ENCODE measurements around the gene COPG1. TPM values are rescaled to one million over a fixed set of nuclear protein-coding genes. Genes with fewer than 3 reads are reported as not detected.

The COPG1 gene
- total RNA-seq, 1 donor from 2014 or later = 276 TPM

GRCh38 chr3:129277829-129278271 is 28.4 kb downstream of the COPG1 start:
- peaks cover 31% of the 10 kb centered on the region for H3K36me3 Mint-ChIP-seq (ENCODE audit: low read depth)
- H3K27me3 Mint-ChIP-seq (ENCODE audit: low read depth) = no peaks in the 10 kb centered on the region
- TF ChIP-seq, protein P1, sequence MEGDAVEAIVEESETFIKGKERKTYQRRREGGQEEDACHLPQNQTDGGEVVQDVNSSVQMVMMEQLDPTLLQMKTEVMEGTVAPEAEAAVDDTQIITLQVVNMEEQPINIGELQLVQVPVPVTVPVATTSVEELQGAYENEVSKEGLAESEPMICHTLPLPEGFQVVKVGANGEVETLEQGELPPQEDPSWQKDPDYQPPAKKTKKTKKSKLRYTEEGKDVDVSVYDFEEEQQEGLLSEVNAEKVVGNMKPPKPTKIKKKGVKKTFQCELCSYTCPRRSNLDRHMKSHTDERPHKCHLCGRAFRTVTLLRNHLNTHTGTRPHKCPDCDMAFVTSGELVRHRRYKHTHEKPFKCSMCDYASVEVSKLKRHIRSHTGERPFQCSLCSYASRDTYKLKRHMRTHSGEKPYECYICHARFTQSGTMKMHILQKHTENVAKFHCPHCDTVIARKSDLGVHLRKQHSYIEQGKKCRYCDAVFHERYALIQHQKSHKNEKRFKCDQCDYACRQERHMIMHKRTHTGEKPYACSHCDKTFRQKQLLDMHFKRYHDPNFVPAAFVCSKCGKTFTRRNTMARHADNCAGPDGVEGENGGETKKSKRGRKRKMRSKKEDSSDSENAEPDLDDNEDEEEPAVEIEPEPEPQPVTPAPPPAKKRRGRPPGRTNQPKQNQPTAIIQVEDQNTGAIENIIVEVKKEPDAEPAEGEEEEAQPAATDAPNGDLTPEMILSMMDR (IDR thresholded peaks at IDR 0.05) = no peak
- peak overlapping the region; percentile 85 for H3K4me3 Mint-ChIP-seq (ENCODE audit: unreplicated experiment)
- peak overlapping the region; percentile 97 for H3K27ac Mint-ChIP-seq (ENCODE audit: unreplicated experiment)
- DNase-seq (ENCODE audit: low spot score) = no peak
- peaks cover 21% of the 10 kb centered on the region for H3K4me1 Mint-ChIP-seq (ENCODE audit: low read depth)
- H3K9me3 Mint-ChIP-seq (ENCODE audit: low read depth) = no peaks in the 10 kb centered on the region

GRCh38 chr3:129278439-129278965 is 29.1 kb downstream of the COPG1 start, which contains the start of gene HMCES:
Gene HMCES, plus strand, starts transcription at chr3:129278870. Its CDS starts 863 bp downstream, at chr3:129279733.
- Mint-ChIP-seq H3K9me3 (ENCODE audit: low read depth) (no peaks in the 10 kb centered on the region), H3K27ac (ENCODE audit: unreplicated experiment) (peak within 1 kb of the TSS; percentile 97), H3K4me3 (ENCODE audit: unreplicated experiment) (peak within 1 kb of the TSS; percentile 96), H3K36me3 (ENCODE audit: low read depth) (peaks cover 32% of the 10 kb centered on the region), H3K27me3 (ENCODE audit: low read depth) (no peaks in the 10 kb centered on the region), H3K4me1 (ENCODE audit: low read depth) (peaks cover 21% of the 10 kb centered on the region)
- TF ChIP-seq, protein P1 (IDR thresholded peaks at IDR 0.05) = no peak
- DNase-seq (ENCODE audit: low spot score) = peak; percentile 97

GRCh38 chr3:129278966-129279906 is 29.8 kb downstream of the COPG1 start:
- no peak for DNase-seq (ENCODE audit: low spot score)
- H3K27me3 Mint-ChIP-seq (ENCODE audit: low read depth) = no peaks in the 10 kb centered on the region
- TF ChIP-seq, protein P1 (IDR thresholded peaks at IDR 0.05) = no peak
- peak overlapping the region; percentile 96 for H3K4me3 Mint-ChIP-seq (ENCODE audit: unreplicated experiment)
- no peaks in the 10 kb centered on the region for H3K9me3 Mint-ChIP-seq (ENCODE audit: low read depth)
- peaks cover 25% of the 10 kb centered on the region for H3K36me3 Mint-ChIP-seq (ENCODE audit: low read depth)
- peaks cover 21% of the 10 kb centered on the region for H3K4me1 Mint-ChIP-seq (ENCODE audit: low read depth)
- peak overlapping the region; percentile 97 for H3K27ac Mint-ChIP-seq (ENCODE audit: unreplicated experiment)

- H3K36me3 Mint-ChIP-seq (ENCODE audit: low read depth) = peaks cover 19% of the 10 kb centered on the region
- H3K27ac Mint-ChIP-seq (ENCODE audit: unreplicated experiment) = no peak overlapping the region
- TF ChIP-seq, protein P1 (IDR thresholded peaks at IDR 0.05) = no peak
Measured at GRCh38 chr3:129280183-129280582, 30.8 kb downstream of the COPG1 start.

GRCh38 chr3:129281726-129282125 is 32.3 kb downstream of the COPG1 start:
- no peaks in the 10 kb centered on the region for H3K27me3 Mint-ChIP-seq (ENCODE audit: low read depth)
- H3K27ac Mint-ChIP-seq (ENCODE audit: unreplicated experiment) = no peak overlapping the region
- peaks cover 21% of the 10 kb centered on the region for H3K4me1 Mint-ChIP-seq (ENCODE audit: low read depth)
- peaks cover 7% of the 10 kb centered on the region for H3K36me3 Mint-ChIP-seq (ENCODE audit: low read depth)
- TF ChIP-seq, protein P1 (IDR thresholded peaks at IDR 0.05) = no peak
- H3K4me3 Mint-ChIP-seq (ENCODE audit: unreplicated experiment) = no peak overlapping the region
- DNase-seq (ENCODE audit: low spot score) = no peak
- H3K9me3 Mint-ChIP-seq (ENCODE audit: low read depth) = no peaks in the 10 kb centered on the region

More at GRCh38 chr3:129280183-129280582, 30.8 kb downstream of the COPG1 start:
- H3K4me3 Mint-ChIP-seq (ENCODE audit: unreplicated experiment) = peak overlapping the region; percentile 96
- H3K27me3 Mint-ChIP-seq (ENCODE audit: low read depth) = no peaks in the 10 kb centered on the region
- H3K4me1 Mint-ChIP-seq (ENCODE audit: low read depth) = peaks cover 21% of the 10 kb centered on the region
- DNase-seq (ENCODE audit: low spot score) = no peak
- no peaks in the 10 kb centered on the region for H3K9me3 Mint-ChIP-seq (ENCODE audit: low read depth)

Measured in chondrocyte (in vitro differentiated cells).